H1 (cell line): ENCODE measurements around the gene RABGAP1. TPM values are rescaled to one million over a fixed set of nuclear protein-coding genes. Genes with fewer than 3 reads are reported as not detected.

Experiments used
- ASH2L ChIP-seq: fragments of 200-600, 300-600 bp; sonication (generic); IDR thresholded peaks from one replicate; pipeline ENCODE4 v1.7.1; 2017; ENCODE audit warnings: low read length
- EGR1 ChIP-seq: IDR thresholded peaks from 2 replicates; pipeline ENCODE4 v1.6.1; 2011; ENCODE audit warnings: low read depth, low read length, borderline replicate concordance
- GTF2F1 ChIP-seq: IDR thresholded peaks from 2 replicates; pipeline ENCODE4 v1.6.1; 2012; ENCODE audit warnings: low read depth, low read length, improper control_type of control experiment, borderline replicate concordance
- HDAC2 ChIP-seq, 2 experiments: fragments of 300-600 bp in 1 of 2; sonication (generic) in 1 of 2; IDR thresholded peaks; 2 replicates each; pipeline ENCODE4 v1.6.1; 2011 to 2012; ENCODE audit warnings: low read depth in 2 of 2, low read length in 2 of 2, mild to moderate bottlenecking in 2 of 2, moderate library complexity in 2 of 2, borderline replicate concordance in 1 of 2, inconsistent platforms in 1 of 2
- JUND ChIP-seq: IDR thresholded peaks from 2 replicates; pipeline ENCODE4 v1.6.1; 2011; ENCODE audit warnings: mild to moderate bottlenecking, improper control_type of control experiment, low read length
- KDM4A ChIP-seq: IDR thresholded peaks from one replicate; pipeline ENCODE4 v1.7.1; 2012; ENCODE audit warnings: low read depth, mild to moderate bottlenecking, moderate library complexity, low read length, inconsistent platforms; ENCODE audit not compliant: severe bottlenecking
- POLR2AphosphoS5 ChIP-seq: IDR thresholded peaks from 2 replicates; pipeline ENCODE4 v1.6.1; 2011; ENCODE audit warnings: low read depth, low read length
- RNF2 ChIP-seq: fragments of 200-900, 300-1000 bp; sonication (generic); IDR thresholded peaks from 2 replicates; pipeline ENCODE4 v1.7.1; 2016; ENCODE audit warnings: borderline replicate concordance, low read depth, mild to moderate bottlenecking, antibody characterized with exemption, low read length; ENCODE audit not compliant: poor library complexity, severe bottlenecking; ENCODE audit errors: missing control alignments
- SIN3A ChIP-seq, 2 experiments: IDR thresholded peaks in 1 of 2; conservative IDR thresholded peaks in 1 of 2; 2 replicates each; pipeline ENCODE4 v1.6.1; 2011 to 2012; ENCODE audit warnings: low read length in 2 of 2, improper control_type of control experiment in 1 of 2, low read depth in 1 of 2, mild to moderate bottlenecking in 1 of 2
- SIRT6 ChIP-seq: IDR thresholded peaks from one replicate; pipeline ENCODE4 v1.7.1; 2012; ENCODE audit warnings: low read length, inconsistent platforms
- SIX5 ChIP-seq: IDR thresholded peaks from 2 replicates; pipeline ENCODE4 v1.6.1; 2011; ENCODE audit warnings: mild to moderate bottlenecking, low read depth, low read length
- SP1 ChIP-seq: IDR thresholded peaks from 2 replicates; pipeline ENCODE4 v1.6.1; 2011; ENCODE audit warnings: low read depth, low read length
- TAF7 ChIP-seq: optimal IDR thresholded peaks from 2 replicates; pipeline ENCODE3; 2011; ENCODE audit warnings: low read depth, mild to moderate bottlenecking, inconsistent platforms, low read length, moderate library complexity, borderline replicate concordance
- TEAD4 ChIP-seq: IDR thresholded peaks from 2 replicates; pipeline ENCODE4 v1.6.1; 2012; ENCODE audit warnings: low read depth, low read length, inconsistent platforms, mixed read lengths
- polyA plus RNA-seq, 7 experiments: library from polyadenylated mRNA; depleted of rRNA in 3 of 7; stranded (reverse) in 5 of 7; unstranded in 2 of 7; fragments of >200 nt in 5 of 7; fragments of 200-250 nt in 2 of 7; gene quantifications; 1 replicate in 5 of 7; 2 replicates in 1 of 7; 4 replicates in 1 of 7; pipeline versions ENCODE4 v1.2.1 to v1.2.3, GENCODE V29; 2011 to 2013; ENCODE audit warnings: missing spikeins in 2 of 7, mixed read lengths in 2 of 7
- total RNA-seq: library from RNA; stranded (reverse); fragmentation: NEBNext Ultra II Directional; extraction: Animal tissue kit (Norgen Biotek cat#: 25700); gene quantifications from 2 replicates; pipeline ENCODE4 v1.2.1, GENCODE V29; 2021
- TF ChIP-seq, protein P1 (sequence below), 3 experiments: IDR thresholded peaks; 1 replicate in 2 of 3; 2 replicates in 1 of 3; pipeline versions ENCODE4 v1.5.1 to v1.6.1; 2011; ENCODE audit warnings: low read length in 3 of 3, mild to moderate bottlenecking in 3 of 3, inconsistent platforms in 2 of 3, low read depth in 1 of 3, moderate library complexity in 1 of 3; ENCODE audit not compliant: insufficient read depth in 1 of 3; ENCODE audit errors: control extremely low read depth in 1 of 3

The RABGAP1 gene
- total and polyA plus RNA-seq, 2 of the 8 experiments (the other 6 are each of a cell fraction or from before 2014, with no cell fraction given) = 15.7 to 38.3 TPM

DNA sequence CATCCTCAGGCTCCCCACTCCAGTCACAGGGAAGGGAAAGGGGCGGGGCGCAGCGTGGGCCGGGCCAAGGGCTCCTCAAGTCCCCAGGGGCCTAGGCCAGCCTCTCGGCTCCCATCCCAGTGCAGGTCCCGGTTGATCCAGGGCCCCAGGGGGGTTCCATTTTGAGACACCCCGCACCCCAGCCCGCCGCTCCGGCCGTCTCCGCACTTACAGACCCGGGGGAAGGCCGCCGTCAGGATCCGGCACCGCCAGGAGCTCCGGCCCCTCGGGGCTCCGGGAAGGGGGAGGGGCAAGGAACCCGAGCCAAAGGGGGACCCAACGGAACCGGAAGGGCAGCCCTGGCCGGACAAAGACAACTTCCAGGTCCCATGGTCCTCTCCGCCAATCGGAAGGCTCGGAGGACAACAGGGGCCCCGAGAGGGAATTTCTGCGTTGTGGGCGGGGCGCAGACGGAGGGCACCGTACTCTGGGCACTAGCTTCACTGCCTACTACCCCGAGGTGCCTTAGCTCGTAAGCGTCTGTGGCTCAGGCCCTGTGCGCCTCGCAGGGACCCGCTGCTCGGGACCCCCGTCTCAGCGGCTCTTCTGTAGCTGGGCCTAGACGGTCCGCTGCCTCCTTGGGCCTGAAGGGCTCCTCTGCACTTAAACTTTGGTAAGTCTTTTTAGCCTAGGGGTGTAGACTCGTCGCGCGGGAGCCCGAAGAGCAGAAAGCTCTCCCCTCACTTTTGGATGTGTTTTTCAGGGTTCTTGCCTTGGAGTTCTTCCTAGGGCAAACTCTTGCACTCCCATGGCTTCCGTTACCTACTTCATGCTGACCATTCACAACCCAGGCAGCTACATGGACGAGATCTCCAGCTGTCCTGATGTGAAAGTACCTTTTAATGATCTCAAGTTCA is 9.3 kb upstream of the RABGAP1 start, which contains the start of gene ZBTB26 (continued):
- 0 out of 4 replicates have a peak, but pooled peaks of 1 of the 2 experiments have one; percentile 68 for TF ChIP-seq HDAC2 (IDR thresholded peaks at IDR 0.05; ENCODE audit: borderline replicate concordance in 1 of 2, low read depth in 2 of 2, low read length in 2 of 2)
- peak; percentile 69 to 77; a peak in 2 of 4 replicates for TF ChIP-seq SIN3A (conservative IDR thresholded peaks at IDR 0.05 in 1 of 2, IDR thresholded peaks at IDR 0.05 in 1 of 2; ENCODE audit: low read depth in 1 of 2, low read length in 2 of 2)
- TF ChIP-seq SIX5 = no peak; the same call in 1 of the 2 replicates
- TF ChIP-seq SIRT6 = no peak
- no peak for TF ChIP-seq KDM4A
- peak; percentile 83; the same call in 1 of the 2 replicates for TF ChIP-seq SP1
- TF ChIP-seq EGR1 = 0 out of 2 replicates have a peak, but pooled peaks have one; percentile 65
- 0 out of 2 replicates have a peak, but pooled peaks have one; percentile 5 for TF ChIP-seq JUND
- peak; percentile 97 for TF ChIP-seq POLR2AphosphoS5
- TF ChIP-seq ASH2L = peak; percentile 96
- peak; percentile 50; the same call in 1 of the 2 replicates for TF ChIP-seq TEAD4
- no peak for TF ChIP-seq GTF2F1
- TF ChIP-seq RNF2 = no peak
- TF ChIP-seq, protein P1, sequence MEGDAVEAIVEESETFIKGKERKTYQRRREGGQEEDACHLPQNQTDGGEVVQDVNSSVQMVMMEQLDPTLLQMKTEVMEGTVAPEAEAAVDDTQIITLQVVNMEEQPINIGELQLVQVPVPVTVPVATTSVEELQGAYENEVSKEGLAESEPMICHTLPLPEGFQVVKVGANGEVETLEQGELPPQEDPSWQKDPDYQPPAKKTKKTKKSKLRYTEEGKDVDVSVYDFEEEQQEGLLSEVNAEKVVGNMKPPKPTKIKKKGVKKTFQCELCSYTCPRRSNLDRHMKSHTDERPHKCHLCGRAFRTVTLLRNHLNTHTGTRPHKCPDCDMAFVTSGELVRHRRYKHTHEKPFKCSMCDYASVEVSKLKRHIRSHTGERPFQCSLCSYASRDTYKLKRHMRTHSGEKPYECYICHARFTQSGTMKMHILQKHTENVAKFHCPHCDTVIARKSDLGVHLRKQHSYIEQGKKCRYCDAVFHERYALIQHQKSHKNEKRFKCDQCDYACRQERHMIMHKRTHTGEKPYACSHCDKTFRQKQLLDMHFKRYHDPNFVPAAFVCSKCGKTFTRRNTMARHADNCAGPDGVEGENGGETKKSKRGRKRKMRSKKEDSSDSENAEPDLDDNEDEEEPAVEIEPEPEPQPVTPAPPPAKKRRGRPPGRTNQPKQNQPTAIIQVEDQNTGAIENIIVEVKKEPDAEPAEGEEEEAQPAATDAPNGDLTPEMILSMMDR (IDR thresholded peaks at IDR 0.05; ENCODE audit: control extremely low read depth in 1 of 3, insufficient read depth in 1 of 3, low read depth in 1 of 3, low read length in 3 of 3) = no peak
- TF ChIP-seq TAF7 = peak; percentile 85
